ENCODE results near the gene FAM53C. TPM values are rescaled to one million over a fixed set of nuclear protein-coding genes. Genes with fewer than 3 reads are reported as not detected.

The FAM53C gene
- total and polyA plus RNA-seq, 10 of the 15 experiments (the other 5 are each of a cell fraction or from before 2014, with no cell fraction given): 8.0 to 31.3 (median 24.0) TPM

DNA sequence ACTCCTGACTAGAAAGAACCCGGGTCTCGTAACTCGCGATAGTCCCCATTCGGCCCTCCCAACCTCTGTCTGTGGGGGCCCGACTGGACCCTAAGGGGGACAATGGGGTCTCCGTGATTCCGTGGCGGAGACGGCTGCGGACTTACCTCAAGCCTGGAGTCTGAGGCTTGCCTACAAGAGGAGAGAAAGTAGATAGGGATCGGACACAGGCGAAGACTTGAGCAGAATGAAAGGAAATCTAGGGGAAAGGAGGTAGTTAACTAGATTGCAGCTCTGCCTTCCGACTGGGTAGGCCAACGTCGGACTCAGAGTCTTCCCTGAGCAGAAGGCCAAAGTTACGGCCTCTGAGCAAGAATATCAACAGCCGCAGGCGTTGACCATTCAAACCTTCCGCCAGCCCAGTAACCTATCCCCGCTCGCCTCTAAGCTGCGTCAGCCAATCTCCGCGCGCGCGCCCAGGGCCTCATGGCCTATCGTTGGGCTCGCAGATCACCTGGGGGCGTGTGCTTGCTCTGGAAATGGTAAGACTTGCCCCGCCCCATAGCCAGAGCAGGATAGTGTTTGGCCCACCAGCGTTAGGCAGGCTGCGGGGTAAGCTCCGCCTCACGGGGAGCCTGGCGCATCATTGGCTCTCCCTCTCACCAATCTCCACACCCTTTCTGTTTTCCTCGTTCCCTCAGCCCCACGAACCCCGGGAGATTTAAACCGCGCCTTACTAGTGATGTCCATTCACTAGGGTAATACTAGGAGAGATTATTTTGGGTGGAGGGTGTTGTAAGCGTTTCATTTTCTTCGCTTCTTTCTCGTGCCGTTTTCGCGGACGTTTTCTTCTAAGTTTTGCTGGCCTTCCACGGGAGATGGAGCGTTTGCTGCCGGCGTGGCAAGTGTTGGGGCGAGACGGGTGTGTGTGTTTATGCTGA, 6.4 kb upstream of the FAM53C start, which contains the start of gene CDC25C (continued):
- TF ChIP-seq RELA (IDR thresholded peaks at IDR 0.05; ENCODE audit: borderline replicate concordance, partially characterized antibody) (no peak), ASH2L (IDR thresholded peaks at IDR 0.05; ENCODE audit: borderline replicate concordance, low read depth) (peak; percentile 51; the same call in 1 of the 2 replicates), RCOR1 (conservative IDR thresholded peaks at IDR 0.05; ENCODE audit: low read depth, low read length) (no peak), CREB1 (IDR thresholded peaks at IDR 0.05; ENCODE audit: low read depth) (peak; percentile 67; the same call in 1 of the 2 replicates), PAX5 (IDR thresholded peaks at IDR 0.05; ENCODE audit: borderline replicate concordance, low read depth, low read length) (peak; percentile 73; the same call in 1 of the 2 replicates), RAD51 (IDR thresholded peaks at IDR 0.05) (peak; percentile 57), SRF (IDR thresholded peaks at IDR 0.05; ENCODE audit: low read depth in 2 of 2, low read length in 2 of 2) (peak; percentile 58 to 69; a peak in 2 of 4 replicates), KAT2A (conservative IDR thresholded peaks at IDR 0.05; ENCODE audit: control insufficient read depth, low read depth, low read length) (no peak), CHD1 (IDR thresholded peaks at IDR 0.05; ENCODE audit: low read depth, low read length) (no peak), EZH2 (IDR thresholded peaks at IDR 0.05; ENCODE audit: borderline replicate concordance, control insufficient read depth, low read depth, low read length) (no peak), FOXM1 (IDR thresholded peaks at IDR 0.05; ENCODE audit: low read depth, low read length) (peak; percentile 82), ETV6 (conservative IDR thresholded peaks at IDR 0.05 in 1 of 2, IDR thresholded peaks at IDR 0.05 in 1 of 2; ENCODE audit: borderline replicate concordance in 1 of 2, low read depth in 1 of 2) (no peak), NFXL1 (IDR thresholded peaks at IDR 0.05; ENCODE audit: borderline replicate concordance) (no peak), MXI1 (IDR thresholded peaks at IDR 0.05; ENCODE audit: low read depth, low read length) (peak; percentile 89)
- TF ChIP-seq, protein P1, sequence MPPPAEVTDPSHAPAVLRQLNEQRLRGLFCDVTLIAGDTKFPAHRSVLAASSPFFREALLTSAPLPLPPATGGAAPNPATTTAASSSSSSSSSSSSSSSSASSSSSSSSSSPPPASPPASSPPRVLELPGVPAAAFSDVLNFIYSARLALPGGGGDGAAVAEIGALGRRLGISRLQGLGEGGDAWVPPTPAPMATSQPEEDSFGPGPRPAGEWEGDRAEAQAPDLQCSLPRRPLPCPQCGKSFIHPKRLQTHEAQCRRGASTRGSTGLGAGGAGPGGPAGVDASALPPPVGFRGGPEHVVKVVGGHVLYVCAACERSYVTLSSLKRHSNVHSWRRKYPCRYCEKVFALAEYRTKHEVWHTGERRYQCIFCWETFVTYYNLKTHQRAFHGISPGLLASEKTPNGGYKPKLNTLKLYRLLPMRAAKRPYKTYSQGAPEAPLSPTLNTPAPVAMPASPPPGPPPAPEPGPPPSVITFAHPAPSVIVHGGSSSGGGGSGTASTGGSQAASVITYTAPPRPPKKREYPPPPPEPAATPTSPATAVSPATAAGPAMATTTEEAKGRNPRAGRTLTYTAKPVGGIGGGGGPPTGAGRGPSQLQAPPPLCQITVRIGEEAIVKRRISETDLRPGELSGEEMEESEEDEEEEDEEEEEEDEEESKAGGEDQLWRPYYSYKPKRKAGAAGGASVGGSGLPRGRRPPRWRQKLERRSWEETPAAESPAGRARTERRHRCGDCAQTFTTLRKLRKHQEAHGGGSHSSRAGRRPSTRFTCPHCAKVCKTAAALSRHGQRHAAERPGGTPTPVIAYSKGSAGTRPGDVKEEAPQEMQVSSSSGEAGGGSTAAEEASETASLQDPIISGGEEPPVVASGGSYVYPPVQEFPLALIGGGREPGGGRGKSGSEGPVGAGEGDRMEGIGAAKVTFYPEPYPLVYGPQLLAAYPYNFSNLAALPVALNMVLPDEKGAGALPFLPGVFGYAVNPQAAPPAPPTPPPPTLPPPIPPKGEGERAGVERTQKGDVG (CRISPR knock-in tag; IDR thresholded peaks at IDR 0.05): no peak
- TF ChIP-seq, protein P2, sequence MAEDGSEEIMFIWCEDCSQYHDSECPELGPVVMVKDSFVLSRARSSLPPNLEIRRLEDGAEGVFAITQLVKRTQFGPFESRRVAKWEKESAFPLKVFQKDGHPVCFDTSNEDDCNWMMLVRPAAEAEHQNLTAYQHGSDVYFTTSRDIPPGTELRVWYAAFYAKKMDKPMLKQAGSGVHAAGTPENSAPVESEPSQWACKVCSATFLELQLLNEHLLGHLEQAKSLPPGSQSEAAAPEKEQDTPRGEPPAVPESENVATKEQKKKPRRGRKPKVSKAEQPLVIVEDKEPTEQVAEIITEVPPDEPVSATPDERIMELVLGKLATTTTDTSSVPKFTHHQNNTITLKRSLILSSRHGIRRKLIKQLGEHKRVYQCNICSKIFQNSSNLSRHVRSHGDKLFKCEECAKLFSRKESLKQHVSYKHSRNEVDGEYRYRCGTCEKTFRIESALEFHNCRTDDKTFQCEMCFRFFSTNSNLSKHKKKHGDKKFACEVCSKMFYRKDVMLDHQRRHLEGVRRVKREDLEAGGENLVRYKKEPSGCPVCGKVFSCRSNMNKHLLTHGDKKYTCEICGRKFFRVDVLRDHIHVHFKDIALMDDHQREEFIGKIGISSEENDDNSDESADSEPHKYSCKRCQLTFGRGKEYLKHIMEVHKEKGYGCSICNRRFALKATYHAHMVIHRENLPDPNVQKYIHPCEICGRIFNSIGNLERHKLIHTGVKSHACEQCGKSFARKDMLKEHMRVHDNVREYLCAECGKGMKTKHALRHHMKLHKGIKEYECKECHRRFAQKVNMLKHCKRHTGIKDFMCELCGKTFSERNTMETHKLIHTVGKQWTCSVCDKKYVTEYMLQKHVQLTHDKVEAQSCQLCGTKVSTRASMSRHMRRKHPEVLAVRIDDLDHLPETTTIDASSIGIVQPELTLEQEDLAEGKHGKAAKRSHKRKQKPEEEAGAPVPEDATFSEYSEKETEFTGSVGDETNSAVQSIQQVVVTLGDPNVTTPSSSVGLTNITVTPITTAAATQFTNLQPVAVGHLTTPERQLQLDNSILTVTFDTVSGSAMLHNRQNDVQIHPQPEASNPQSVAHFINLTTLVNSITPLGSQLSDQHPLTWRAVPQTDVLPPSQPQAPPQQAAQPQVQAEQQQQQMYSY (CRISPR knock-in tag; IDR thresholded peaks at IDR 0.05): no peak
- TF ChIP-seq, protein P3, sequence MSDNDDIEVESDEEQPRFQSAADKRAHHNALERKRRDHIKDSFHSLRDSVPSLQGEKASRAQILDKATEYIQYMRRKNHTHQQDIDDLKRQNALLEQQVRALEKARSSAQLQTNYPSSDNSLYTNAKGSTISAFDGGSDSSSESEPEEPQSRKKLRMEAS (IDR thresholded peaks at IDR 0.05; ENCODE audit: low read depth, low read length): peak; percentile 40; the same call in 1 of the 2 replicates
- TF ChIP-seq, protein P4, sequence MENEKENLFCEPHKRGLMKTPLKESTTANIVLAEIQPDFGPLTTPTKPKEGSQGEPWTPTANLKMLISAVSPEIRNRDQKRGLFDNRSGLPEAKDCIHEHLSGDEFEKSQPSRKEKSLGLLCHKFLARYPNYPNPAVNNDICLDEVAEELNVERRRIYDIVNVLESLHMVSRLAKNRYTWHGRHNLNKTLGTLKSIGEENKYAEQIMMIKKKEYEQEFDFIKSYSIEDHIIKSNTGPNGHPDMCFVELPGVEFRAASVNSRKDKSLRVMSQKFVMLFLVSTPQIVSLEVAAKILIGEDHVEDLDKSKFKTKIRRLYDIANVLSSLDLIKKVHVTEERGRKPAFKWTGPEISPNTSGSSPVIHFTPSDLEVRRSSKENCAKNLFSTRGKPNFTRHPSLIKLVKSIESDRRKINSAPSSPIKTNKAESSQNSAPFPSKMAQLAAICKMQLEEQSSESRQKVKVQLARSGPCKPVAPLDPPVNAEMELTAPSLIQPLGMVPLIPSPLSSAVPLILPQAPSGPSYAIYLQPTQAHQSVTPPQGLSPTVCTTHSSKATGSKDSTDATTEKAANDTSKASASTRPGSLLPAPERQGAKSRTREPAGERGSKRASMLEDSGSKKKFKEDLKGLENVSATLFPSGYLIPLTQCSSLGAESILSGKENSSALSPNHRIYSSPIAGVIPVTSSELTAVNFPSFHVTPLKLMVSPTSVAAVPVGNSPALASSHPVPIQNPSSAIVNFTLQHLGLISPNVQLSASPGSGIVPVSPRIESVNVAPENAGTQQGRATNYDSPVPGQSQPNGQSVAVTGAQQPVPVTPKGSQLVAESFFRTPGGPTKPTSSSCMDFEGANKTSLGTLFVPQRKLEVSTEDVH (IDR thresholded peaks at IDR 0.05; ENCODE audit: low read depth, partially characterized antibody): no peak

Measured in GM12878 (cell line).